B cell (primary cell): ENCODE data around the gene KCNAB3. TPM values are rescaled to one million over a fixed set of nuclear protein-coding genes. Genes with fewer than 3 reads are reported as not detected.

Experiments used
- ATAC-seq: fragments of 200-7000 bp; cut with Tn5 transposase; one replicate; pipeline ENCODE4 v1.10.0; 2021; ENCODE audit warnings: low read depth, mild to moderate bottlenecking, moderate number of reproducible peaks, moderate library complexity
- CTCF ChIA-PET: fragments of 350-600 bp; sonication (Branson Sonifier 250); formaldehyde crosslinking; loops from one replicate; lab custom pipeline; 2021; ENCODE audit warnings: antibody characterized with exemption, inconsistent platforms; lab: Charles Lee
- POLR2A ChIA-PET: fragments of 350-600 bp; sonication (Branson Sonifier 250); formaldehyde crosslinking; loops from one replicate; lab custom pipeline; 2021; ENCODE audit warnings: antibody characterized with exemption; lab: Charles Lee
- DNase-seq: peaks from one replicate; pipeline ENCODE4 v3.0.0; 2013
- H2AFZ ChIP-seq: 2 replicates; pipeline ENCODE4 v1.6.1; 2012; ENCODE audit warnings: mild to moderate bottlenecking, low read depth, low read length; ENCODE audit not compliant: insufficient read depth, poor library complexity, severe bottlenecking
- H3K27ac ChIP-seq, 2 donors: 1 replicate in 1 of 2; 2 replicates in 1 of 2; pipeline ENCODE4 v1.5.1; 2012 to 2013; ENCODE audit warnings: low read length in 2 of 2, mild to moderate bottlenecking in 2 of 2, moderate library complexity in 1 of 2
- H3K27me3 ChIP-seq, 4 experiments: fragments of 200-600 bp in 1 of 4; sonication (generic) in 1 of 4; replicated peaks in 1 of 4; 1 replicate in 2 of 4; 2 replicates in 2 of 4; pipeline versions ENCODE4 v1.6.1 to v1.7.0; 2013 to 2016; ENCODE audit warnings: low read length in 3 of 4, mild to moderate bottlenecking in 2 of 4, mixed read lengths in 1 of 4, moderate library complexity in 1 of 4; ENCODE audit not compliant: insufficient read depth in 4 of 4, control insufficient read depth in 3 of 4; ENCODE audit errors: control extremely low read depth in 1 of 4
- H3K36me3 ChIP-seq, 2 experiments: replicated peaks in 1 of 2; 1 replicate in 1 of 2; 2 replicates in 1 of 2; pipeline versions ENCODE4 v1.6.1 to v1.7.1; 2013; ENCODE audit warnings: low read length in 1 of 2; ENCODE audit not compliant: insufficient read depth in 2 of 2, control insufficient read depth in 1 of 2; ENCODE audit errors: control extremely low read depth in 1 of 2, extremely low read depth in 1 of 2
- H3K4me1 ChIP-seq, 2 donors: fragments of 200-600 bp in 1 of 2; sonication (generic) in 1 of 2; 1 replicate in 1 of 2; 2 replicates in 1 of 2; pipeline versions ENCODE4 v1.5.1 to v1.6.1; 2013 to 2017; ENCODE audit warnings: low read length in 2 of 2; ENCODE audit not compliant: control insufficient read depth in 2 of 2, insufficient read depth in 2 of 2
- H3K4me2 ChIP-seq: replicated peaks from 2 replicates; pipeline ENCODE3; 2012; ENCODE audit warnings: mild to moderate bottlenecking, low read depth, low read length; ENCODE audit not compliant: poor library complexity, severe bottlenecking
- H3K4me3 ChIP-seq, 5 experiments: fragments of 200-600 bp in 1 of 5; sonication (generic) in 1 of 5; 1 replicate in 3 of 5; 2 replicates in 2 of 5; pipeline versions ENCODE4 v1.5.1 to v1.7.0; 2011 to 2016; ENCODE audit warnings: low read length in 4 of 5, mild to moderate bottlenecking in 4 of 5, low read depth in 2 of 5, control low read depth in 1 of 5, moderate library complexity in 1 of 5; ENCODE audit not compliant: insufficient read depth in 1 of 5; ENCODE audit errors: control extremely low read depth in 1 of 5, extremely low read depth in 1 of 5
- H3K79me2 ChIP-seq: fragments of 200-600 bp; sonication (generic); one replicate; pipeline ENCODE4 v1.6.0; 2016; ENCODE audit warnings: low read length; ENCODE audit not compliant: control insufficient read depth, insufficient read depth
- H3K9ac ChIP-seq: fragments of 200-600 bp; sonication (generic); 2 replicates; pipeline ENCODE4 v1.6.1; 2017; ENCODE audit warnings: mild to moderate bottlenecking, low read length, moderate library complexity
- H3K9me3 ChIP-seq, 3 donors: one replicate each; pipeline versions ENCODE4 v1.6.1 to v1.7.1; 2013; ENCODE audit warnings: low read length in 2 of 3; ENCODE audit not compliant: control insufficient read depth in 2 of 3, insufficient read depth in 1 of 3; ENCODE audit errors: control extremely low read depth in 1 of 3
- H4K20me1 ChIP-seq: 2 replicates; pipeline ENCODE4 v1.6.0; 2012; ENCODE audit warnings: mild to moderate bottlenecking, low read length; ENCODE audit not compliant: insufficient read depth, control insufficient read depth, poor library complexity, severe bottlenecking
- H3K27ac Mint-ChIP-seq: one replicate; pipeline ENCODE4 v1.8.0; 2021; ENCODE audit warnings: mixed read lengths
- H3K27me3 Mint-ChIP-seq: one replicate; pipeline ENCODE4 v1.8.0; 2021; ENCODE audit warnings: mixed read lengths
- H3K4me1 Mint-ChIP-seq: one replicate; pipeline ENCODE4 v1.8.0; 2021; ENCODE audit warnings: mixed read lengths
- H3K4me3 Mint-ChIP-seq: one replicate; pipeline ENCODE4 v1.8.0; 2021; ENCODE audit warnings: mixed read lengths
- H3K9me3 Mint-ChIP-seq: one replicate; pipeline ENCODE4 v1.8.0; 2022; ENCODE audit warnings: mixed read lengths; ENCODE audit not compliant: insufficient read depth
- CTCF ChIP-seq: fragments of 200-600 bp; IDR thresholded peaks from one replicate; pipeline ENCODE4 v1.8.0; 2022; ENCODE audit warnings: antibody characterized with exemption, mild to moderate bottlenecking
- EZH2 ChIP-seq: IDR thresholded peaks from 2 replicates; pipeline ENCODE4 v1.6.1; 2012; ENCODE audit warnings: borderline replicate concordance, low read depth, mild to moderate bottlenecking, moderate library complexity, low read length; ENCODE audit not compliant: insufficient read depth, poor library complexity, severe bottlenecking
- WGBS: methylation state at CpG from one replicate; pipeline ENCODE4 v1.1.5; 2013; ENCODE audit warnings: missing lambda C conversion rate; ENCODE audit not compliant: insufficient coverage; 5-methylcytosine and 5-hydroxymethylcytosine counted together
- intact Hi-C: fragments of 100-400 bp; cut with micrococcal nuclease; formaldehyde crosslinking; loops from one replicate; pipeline ENCODE4 v1.10.0; 2022
- polyA plus RNA-seq: library from polyadenylated mRNA; depleted of rRNA; stranded (reverse); fragments of >200 nt; gene quantifications from 2 replicates; pipeline ENCODE4 v1.2.3, GENCODE V29; 2012
- total RNA-seq, 2 donors: library from RNA; stranded (reverse); fragments of 120-200 nt in 1 of 2; gene quantifications; 1 replicate in 1 of 2; 2 replicates in 1 of 2; pipeline versions ENCODE4 v1.2.3 to v1.2.4, GENCODE V29; 2013 to 2022

KCNAB3 gene
- total and polyA plus RNA-seq, 2 donors (not counting 1 experiment from before 2014, with no cell fraction given): 11.4 to 16.3 TPM

DNA sequence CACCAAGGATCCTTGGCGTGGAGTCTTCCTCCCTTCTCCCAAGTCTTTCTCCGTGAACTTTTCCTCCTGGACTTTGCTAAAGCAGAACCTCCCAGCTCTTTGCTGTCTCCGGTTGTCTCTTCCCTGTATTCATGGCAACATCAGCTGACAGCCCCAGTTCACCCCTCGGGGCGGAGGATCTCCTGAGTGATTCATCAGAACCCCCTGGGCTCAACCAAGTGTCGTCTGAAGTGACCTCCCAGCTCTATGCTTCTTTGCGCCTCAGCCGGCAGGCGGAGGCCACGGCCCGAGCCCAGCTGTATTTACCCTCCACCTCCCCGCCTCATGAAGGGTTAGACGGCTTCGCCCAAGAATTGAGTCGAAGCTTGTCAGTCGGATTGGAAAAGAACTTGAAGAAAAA, 3.3 kb upstream of the KCNAB3 start:
- CTCF ChIA-PET: interaction anchor here (0.6 to 6.6 kb wide), 16 partner anchors 11 to 313 kb away, joined by 3 to 48 read pairs (median 4); partner anchors contain the start of genes NAA38, RNF227 and WRAP53
- peak overlapping the region; percentile 95 for H3K4me3 Mint-ChIP-seq

More for the DNA sequence above, 3.3 kb upstream of the KCNAB3 start:
- peaks cover 35% of the 10 kb centered on the region for H3K79me2 ChIP-seq
- H3K4me3 ChIP-seq: peak overlapping the region; percentile 75 to 98 (median 89)
- peak overlapping the region; percentile 99 for H3K4me2 ChIP-seq
- WGBS: 20% methylated on average over 8 of the region's 16 CpGs
- Mint-ChIP-seq H3K4me1 (peaks cover 43% of the 10 kb centered on the region), H3K9me3 (no peaks in the 10 kb centered on the region), H3K27ac (peak overlapping the region; percentile 95), H3K27me3 (no peaks in the 10 kb centered on the region)
- peak; percentile 44 for DNase-seq
- peak overlapping the region in 1 of 2 donors; percentile 88 for H3K27ac ChIP-seq
- no peaks in the 10 kb centered on the region for H3K27me3 ChIP-seq
- POLR2A ChIA-PET: interaction anchor here (0.6 to 2.5 kb wide), 3 partner anchors 17 to 273 kb away, joined by 3 to 21 read pairs (median 4); partner anchors contain the start of gene RNF227
- peaks cover 18 to 33% of the 10 kb centered on the region in 2 donors for H3K4me1 ChIP-seq
- H3K36me3 ChIP-seq: peaks cover 7 to 23% of the 10 kb centered on the region in 2 experiments
- H3K9ac ChIP-seq: peak overlapping the region; percentile 93
- no peaks in the 10 kb centered on the region for H3K9me3 ChIP-seq
- intact Hi-C loops: loop anchor here (1.0 to 5.0 kb wide), 8 partner anchors 11 to 449 kb away; partner anchors contain the start of genes KDM6B, NAA38, RPL26 and WRAP53
- no peak for TF ChIP-seq CTCF
- TF ChIP-seq EZH2: no peak
- H4K20me1 ChIP-seq: peaks cover 4% of the 10 kb centered on the region
- H2AFZ ChIP-seq: peak overlapping the region; percentile 95
- ATAC-seq: no peak
